KOPT-K1 (cell line): ENCODE data around the gene AAMP.

ENCODE experiments used
- H3K27ac ChIP-seq: fragments of 200-600 bp; sonication (generic); 2 replicates; pipeline ENCODE4 v1.5.1; 2016; ENCODE audit warnings: antibody characterized with exemption, mild to moderate bottlenecking, low read depth, low read length; ENCODE audit not compliant: poor library complexity, severe bottlenecking
- H3K36me3 ChIP-seq: fragments of 200-600 bp; sonication (generic); 2 replicates; pipeline ENCODE4 v1.5.1; 2017; ENCODE audit warnings: antibody characterized with exemption, mild to moderate bottlenecking, low read length, moderate library complexity; ENCODE audit not compliant: insufficient read depth
- H3K9me3 ChIP-seq: fragments of 200-600 bp; sonication (generic); 2 replicates; pipeline ENCODE4 v1.5.1; 2017; ENCODE audit warnings: antibody characterized with exemption, low read length, mild to moderate bottlenecking; ENCODE audit not compliant: insufficient read depth, poor library complexity, severe bottlenecking

Gene AAMP

GRCh38 chr2:218286570-218287459 lies 16.9 kb upstream of the AAMP start:
- Histone ChIP-seq H3K36me3 (no peaks in the 10 kb centered on the region), H3K27ac (peak overlapping the region; percentile 74), H3K9me3 (no peaks in the 10 kb centered on the region)

- H3K36me3 ChIP-seq: no peaks in the 10 kb centered on the region
- H3K9me3 ChIP-seq: no peaks in the 10 kb centered on the region
- peak overlapping the region; percentile 74 for H3K27ac ChIP-seq
Observed at GRCh38 chr2:218285604-218286003, 15.7 kb upstream of the AAMP start.

GRCh38 chr2:218284106-218284811 lies 14.3 kb upstream of the AAMP start:
- Histone ChIP-seq H3K27ac (no peak overlapping the region), H3K36me3 (peaks cover 10% of the 10 kb centered on the region; the same call in 1 of the 2 replicates), H3K9me3 (no peaks in the 10 kb centered on the region)

GRCh38 chr2:218282173-218282991 lies 12.4 kb upstream of the AAMP start:
- Histone ChIP-seq H3K9me3 (no peaks in the 10 kb centered on the region), H3K27ac (no peak overlapping the region), H3K36me3 (peaks cover 17% of the 10 kb centered on the region)

GRCh38 chr2:218281449-218281848 lies 11.5 kb upstream of the AAMP start:
- H3K36me3 ChIP-seq: peaks cover 26% of the 10 kb centered on the region
- no peak overlapping the region for H3K27ac ChIP-seq
- H3K9me3 ChIP-seq: no peaks in the 10 kb centered on the region

GRCh38 chr2:218280260-218280870 lies 10.4 kb upstream of the AAMP start:
- Histone ChIP-seq H3K36me3 (peaks cover 37% of the 10 kb centered on the region), H3K27ac (no peak overlapping the region), H3K9me3 (no peaks in the 10 kb centered on the region)

- Histone ChIP-seq H3K27ac (no peak overlapping the region), H3K36me3 (peaks cover 53% of the 10 kb centered on the region), H3K9me3 (no peaks in the 10 kb centered on the region)
Observed at GRCh38 chr2:218278531-218279360, 8.8 kb upstream of the AAMP start.

- Histone ChIP-seq H3K27ac (no peak overlapping the region), H3K36me3 (peaks cover 57% of the 10 kb centered on the region), H3K9me3 (no peaks in the 10 kb centered on the region)
Observed at GRCh38 chr2:218277921-218278320, 8.0 kb upstream of the AAMP start.

GRCh38 chr2:218276986-218277755 lies 7.2 kb upstream of the AAMP start:
- H3K9me3 ChIP-seq: no peaks in the 10 kb centered on the region
- peaks cover 60% of the 10 kb centered on the region for H3K36me3 ChIP-seq
- no peak overlapping the region for H3K27ac ChIP-seq

GRCh38 chr2:218275371-218276072 lies 5.6 kb upstream of the AAMP start:
- Histone ChIP-seq H3K36me3 (peaks cover 63% of the 10 kb centered on the region), H3K27ac (no peak overlapping the region), H3K9me3 (no peaks in the 10 kb centered on the region)

GRCh38 chr2:218274586-218274985 lies 4.6 kb upstream of the AAMP start:
- Histone ChIP-seq H3K27ac (no peak overlapping the region), H3K36me3 (peaks cover 56% of the 10 kb centered on the region), H3K9me3 (no peaks in the 10 kb centered on the region)

GRCh38 chr2:218273908-218274249 lies 3.9 kb upstream of the AAMP start:
- Histone ChIP-seq H3K9me3 (no peaks in the 10 kb centered on the region), H3K27ac (no peak overlapping the region), H3K36me3 (peaks cover 53% of the 10 kb centered on the region)
